GM19351 (cell line): ENCODE results near the gene ABCG5.

Experiments used
- ATAC-seq: cut with Tn5 transposase; IDR thresholded peaks from one replicate; pipeline ENCODE4 v1.9.1; 2021; ENCODE audit warnings: mild to moderate bottlenecking, moderate library complexity; ENCODE audit not compliant: unreplicated experiment

ABCG5 gene

GRCh38 chr2:43842866-43843226 lies 4.2 kb upstream of the ABCG5 start:
- no peak for ATAC-seq

GRCh38 chr2:43841949-43842865 lies 3.6 kb upstream of the ABCG5 start:
- ATAC-seq = no peak

GRCh38 chr2:43840965-43841364 lies 2.3 kb upstream of the ABCG5 start:
- no peak for ATAC-seq

DNA sequence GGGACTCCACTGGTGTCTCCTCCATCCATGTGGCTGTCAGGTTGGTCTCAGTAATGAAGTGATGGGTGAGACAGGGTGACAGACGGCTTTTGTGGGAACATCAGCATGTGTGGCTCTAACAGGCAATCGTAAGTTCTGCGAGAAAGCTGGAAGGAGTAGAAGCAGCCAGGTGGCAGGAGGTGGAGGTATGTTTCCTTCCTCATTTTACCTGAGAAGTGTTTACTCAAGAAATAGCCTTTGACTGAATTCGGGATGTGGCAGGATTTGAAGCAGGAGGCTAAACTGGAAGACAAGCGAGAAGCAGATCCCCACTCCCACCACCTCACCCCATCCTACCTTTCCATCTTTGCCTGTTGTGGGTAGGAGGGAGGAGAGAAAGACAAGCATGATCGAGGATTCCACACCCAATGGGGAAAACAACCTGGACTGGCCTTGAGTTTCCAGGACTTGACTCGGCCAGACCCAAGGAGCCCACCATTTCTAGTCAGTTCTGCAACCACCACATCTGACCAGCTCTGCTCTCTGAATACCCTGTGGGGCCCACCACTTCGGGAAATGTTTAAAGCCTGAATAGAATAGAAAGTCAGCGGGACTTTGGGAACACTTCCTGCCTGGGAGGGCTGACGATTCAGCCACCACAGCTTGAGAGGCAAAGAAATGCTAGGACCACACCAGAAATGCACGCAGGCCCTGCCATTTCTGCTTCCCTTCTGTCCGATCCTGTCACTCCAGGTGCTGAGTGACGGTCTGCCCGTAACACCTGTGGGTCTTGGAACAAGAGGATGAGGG lies 1.3 kb upstream of the ABCG5 start:
- ATAC-seq = no peak

DNA sequence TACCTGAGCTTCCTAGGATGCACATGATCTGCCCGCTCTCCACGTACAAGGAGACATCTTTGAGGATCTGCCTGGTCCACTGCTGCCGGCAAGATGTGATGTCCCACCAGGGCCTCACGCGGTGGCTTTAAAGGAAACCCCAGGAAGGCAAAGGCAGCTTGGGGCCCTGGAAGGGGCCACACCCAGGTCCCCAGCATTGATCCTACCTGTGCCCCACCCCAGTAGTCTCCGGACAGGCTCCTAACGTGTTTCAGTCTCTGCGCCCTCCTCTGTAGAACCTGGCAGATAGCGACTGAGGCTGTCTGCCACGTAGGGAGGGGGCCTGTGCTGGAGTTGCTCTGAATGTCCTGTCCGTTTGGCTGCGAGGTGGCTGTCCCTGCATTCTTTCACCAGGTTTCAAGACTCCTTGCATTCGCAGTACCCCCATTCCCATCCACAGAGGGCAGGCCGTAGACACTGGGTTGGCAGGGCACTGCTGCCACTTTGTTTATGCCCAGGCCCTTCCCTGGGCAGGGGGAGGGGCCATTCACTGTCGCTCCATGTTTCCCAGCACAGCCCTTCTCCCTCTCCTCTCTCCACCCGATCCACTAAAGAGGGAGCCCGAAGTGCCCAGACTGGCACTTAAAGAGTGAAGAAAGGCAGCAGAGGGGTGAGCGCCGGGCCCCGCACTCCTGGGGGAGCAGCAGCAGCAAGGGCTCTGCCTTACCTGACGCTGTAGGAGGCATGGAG lies 644 bp downstream of the ABCG5 start:
- no peak for ATAC-seq

GRCh38 chr2:43837033-43837432 lies 1.6 kb downstream of the ABCG5 start:
- ATAC-seq = no peak

DNA sequence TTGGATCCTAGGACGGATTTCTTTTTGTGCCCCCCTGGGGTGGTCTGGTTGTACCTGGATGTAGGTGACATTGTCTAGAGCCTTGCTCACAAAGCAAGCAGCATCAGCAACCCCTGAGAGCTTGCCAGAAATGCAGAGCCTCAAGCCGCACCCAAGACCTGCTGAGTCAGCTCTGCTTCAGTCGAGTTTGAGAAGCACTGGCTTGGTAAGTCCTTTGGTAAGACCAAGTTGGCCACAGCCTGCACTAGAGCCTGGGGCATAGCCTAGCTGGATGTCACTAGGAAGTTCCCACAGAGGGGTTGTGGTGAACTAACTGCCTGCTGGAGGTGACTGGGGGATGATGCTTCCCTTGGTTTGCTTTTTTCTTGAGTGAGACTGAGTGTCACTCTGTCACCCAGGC lies 6.2 kb downstream of the ABCG5 start:
- no peak for ATAC-seq

DNA sequence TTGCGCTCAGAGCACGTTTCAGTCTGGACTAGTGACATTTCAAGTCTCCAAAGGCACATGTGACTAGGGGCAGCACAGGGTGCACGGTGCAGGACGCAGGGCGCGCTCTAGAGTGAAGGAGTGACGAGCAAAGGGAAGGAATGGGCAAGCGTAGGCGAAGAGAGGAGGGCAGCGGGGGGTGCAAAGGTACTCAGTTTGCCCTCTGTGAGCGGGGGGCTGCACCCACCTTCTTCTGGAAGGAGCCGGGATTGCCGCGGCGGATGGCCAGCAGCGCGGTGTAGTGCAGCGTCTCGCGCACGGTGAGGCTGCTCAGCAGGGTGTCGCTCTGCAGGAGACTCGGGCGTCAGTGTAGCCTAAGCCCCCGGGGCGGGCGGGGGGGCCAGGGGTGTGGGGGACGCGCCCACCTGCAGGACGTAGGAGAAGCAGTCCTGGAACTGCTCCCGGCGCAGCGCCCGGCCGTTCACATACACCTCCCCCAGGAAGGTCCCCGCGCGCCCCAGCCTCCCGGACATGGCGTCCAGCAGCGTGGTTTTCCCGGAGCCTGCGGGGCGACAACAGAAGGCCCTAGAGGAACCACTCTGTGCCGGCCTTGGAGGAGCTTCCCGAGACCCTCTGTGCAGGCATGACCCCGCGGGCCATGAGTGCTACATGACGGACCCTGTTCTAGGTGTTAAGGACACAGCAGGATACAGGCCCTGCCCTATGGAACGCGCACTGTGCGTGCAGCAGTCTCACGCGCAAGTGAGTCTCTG lies 6.9 kb downstream of the ABCG5 start:
- ATAC-seq = no peak

- no peak for ATAC-seq
Observed at GRCh38 chr2:43826305-43827250, 12.1 kb downstream of the ABCG5 start.

GRCh38 chr2:43825841-43826240 lies 12.8 kb downstream of the ABCG5 start:
- no peak for ATAC-seq

DNA sequence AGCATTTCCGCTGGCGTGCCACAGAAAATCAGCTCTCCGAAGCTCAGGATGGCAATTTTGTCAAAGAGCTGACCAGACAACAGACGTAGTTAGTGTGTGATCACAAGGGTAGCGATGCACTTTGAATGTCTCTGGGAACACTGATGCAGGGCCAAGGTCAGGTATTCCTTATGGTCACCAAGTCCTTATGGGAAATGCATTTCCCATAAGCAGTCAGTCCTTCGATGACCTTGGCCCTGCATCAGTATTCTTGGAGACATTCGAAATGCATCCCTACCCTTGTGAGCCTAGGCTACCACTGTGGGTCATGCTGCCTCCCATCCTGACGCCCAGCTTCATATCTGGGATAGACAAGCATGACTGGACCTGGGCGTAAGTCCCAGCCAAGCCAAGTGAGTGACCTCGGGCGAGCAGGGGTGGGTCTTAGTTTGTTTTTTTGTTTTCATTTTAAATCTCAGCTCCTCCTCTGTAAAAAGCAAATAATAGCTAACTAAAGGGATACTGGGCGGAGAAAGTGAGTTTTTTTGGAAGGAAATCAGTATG lies 13.6 kb downstream of the ABCG5 start:
- no peak for ATAC-seq

DNA sequence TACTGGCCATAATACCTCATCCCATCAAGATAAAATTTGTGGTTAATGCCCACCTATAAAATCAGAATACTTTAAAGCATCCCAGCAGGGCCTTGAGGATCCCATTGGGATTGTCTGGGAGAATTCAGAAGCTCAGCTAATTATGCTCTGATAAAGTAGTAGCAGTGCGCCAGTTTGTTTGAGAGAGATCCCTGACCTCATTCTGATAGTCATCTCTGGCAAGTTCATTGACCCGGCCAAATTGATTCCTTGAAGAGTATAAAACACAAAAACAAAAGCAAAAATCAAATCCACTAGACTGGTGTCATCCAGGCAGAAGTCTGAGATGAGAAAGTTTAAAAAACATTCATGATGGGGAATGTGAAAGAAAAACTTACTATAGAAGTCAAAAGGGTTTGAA lies 14.1 kb downstream of the ABCG5 start:
- ATAC-seq = no peak

- no peak for ATAC-seq
Observed at GRCh38 chr2:43823751-43824150, 14.9 kb downstream of the ABCG5 start.

DNA sequence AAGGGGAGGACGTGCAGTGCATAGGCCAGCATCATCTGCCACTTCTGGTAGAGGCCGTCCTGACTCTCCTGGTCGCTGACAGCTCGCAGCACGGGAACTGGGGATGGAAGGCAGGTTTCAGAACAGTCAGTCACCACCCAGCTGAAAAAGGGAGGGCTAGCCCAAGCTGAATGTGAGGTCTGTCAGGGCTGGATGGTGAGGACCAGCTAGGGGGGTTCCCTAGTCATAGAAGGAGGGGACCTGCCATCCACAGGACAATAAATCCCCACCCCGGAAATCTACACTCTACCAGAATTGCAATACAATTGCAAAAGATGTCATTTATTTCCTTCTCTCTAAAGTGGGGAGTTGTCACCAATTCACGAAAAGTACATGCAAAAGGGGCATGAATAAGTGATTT lies 15.8 kb downstream of the ABCG5 start:
- ATAC-seq = no peak

DNA sequence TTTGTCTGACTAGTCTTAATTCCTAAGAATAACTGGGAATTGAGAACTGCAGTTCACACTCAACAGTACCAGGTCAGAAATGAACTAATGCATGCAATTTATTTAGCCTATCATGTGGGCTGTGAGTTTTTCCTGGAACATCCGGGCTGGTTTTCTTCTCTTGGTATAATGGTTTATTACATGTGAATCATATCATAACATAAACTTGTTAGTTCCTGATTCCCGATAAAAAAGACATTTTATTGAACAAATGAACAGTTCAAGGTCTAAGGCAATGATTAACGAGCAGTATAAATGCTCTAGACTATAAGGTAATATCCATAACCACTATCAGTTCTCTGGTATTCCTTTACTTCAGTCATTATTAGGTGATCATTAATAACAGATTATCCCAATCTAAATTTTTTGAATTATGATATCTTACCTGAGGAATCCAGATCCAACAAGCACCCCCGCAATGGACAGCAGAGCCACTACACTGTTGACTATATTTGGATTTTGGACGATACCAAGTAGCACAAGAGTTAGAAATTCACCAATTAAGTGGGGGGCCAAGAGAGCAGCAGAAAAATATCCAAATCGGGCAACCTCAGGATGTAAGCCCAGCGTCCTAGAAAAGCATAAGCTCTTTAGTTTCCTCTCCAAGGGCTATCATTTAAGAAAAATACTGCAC lies 19.0 kb downstream of the ABCG5 start:
- no peak for ATAC-seq

- no peak for ATAC-seq
Observed at GRCh38 chr2:43818761-43819160, 19.9 kb downstream of the ABCG5 start.

GRCh38 chr2:43814711-43815110 lies 23.9 kb downstream of the ABCG5 start:
- ATAC-seq = no peak

DNA sequence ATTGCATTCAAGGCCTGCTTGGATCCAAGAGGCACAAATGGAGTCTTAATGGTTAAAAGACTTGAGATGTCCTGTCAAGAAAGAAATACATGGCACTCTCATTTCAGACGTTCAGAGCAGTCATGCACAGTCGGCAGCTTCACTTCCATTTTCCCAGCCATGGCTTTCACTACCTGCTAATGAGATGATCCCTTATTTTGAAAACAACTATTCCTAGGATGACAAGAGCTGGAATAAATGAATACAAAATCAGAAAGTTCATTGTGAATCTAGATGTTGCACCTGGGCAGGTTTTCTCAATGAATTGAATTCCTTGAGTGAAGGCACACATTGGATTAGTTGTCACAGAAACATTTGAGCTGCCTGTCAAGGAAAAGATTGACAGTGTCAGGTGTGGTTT lies 25.7 kb downstream of the ABCG5 start:
- ATAC-seq = no peak

- ATAC-seq = no peak
Observed at GRCh38 chr2:43812006-43812405, 26.6 kb downstream of the ABCG5 start.
